IMR-90 (cell line): ENCODE results near the gene SCN8A.
"Not testable (repeated sequence)": the region's sequence is repeated elsewhere in the genome, so short reads cannot be mapped to it uniquely, and the experiment has no call there.

ENCODE experiments used
- BHLHE40 ChIP-seq: fragments of 150-350 bp; IDR thresholded peaks from 2 replicates; pipeline ENCODE4 v1.6.1; 2016; ENCODE audit warnings: mild to moderate bottlenecking, low read depth, low read length
- CEBPB ChIP-seq: IDR thresholded peaks from 2 replicates; pipeline ENCODE4 v1.6.1; 2012; ENCODE audit warnings: low read depth, low read length, improper control_type of control experiment
- MAFK ChIP-seq: IDR thresholded peaks from 2 replicates; pipeline ENCODE4 v1.6.1; 2012; ENCODE audit warnings: low read depth, low read length, improper control_type of control experiment
- MAZ ChIP-seq: IDR thresholded peaks from 2 replicates; pipeline ENCODE4 v1.6.1; 2012; ENCODE audit warnings: low read depth, mild to moderate bottlenecking, low read length, improper control_type of control experiment, moderate library complexity, borderline replicate concordance
- MXI1 ChIP-seq: IDR thresholded peaks from 2 replicates; pipeline ENCODE4 v1.6.1; 2012; ENCODE audit warnings: low read depth, mild to moderate bottlenecking, low read length, moderate library complexity, borderline replicate concordance
- POLR2A ChIP-seq: IDR thresholded peaks from 2 replicates; pipeline ENCODE4 v1.6.1; 2012; ENCODE audit warnings: mild to moderate bottlenecking, low read depth, low read length
- RAD21 ChIP-seq: IDR thresholded peaks from 2 replicates; pipeline ENCODE4 v1.6.1; 2012; ENCODE audit warnings: low read length, improper control_type of control experiment
- SMC3 ChIP-seq: fragments of 150-350 bp; IDR thresholded peaks from 2 replicates; pipeline ENCODE4 v1.6.1; 2016; ENCODE audit warnings: low read depth, mild to moderate bottlenecking, antibody characterized with exemption, low read length, moderate library complexity
- TF ChIP-seq, protein P1 (sequence below): conservative IDR thresholded peaks from 2 replicates; pipeline ENCODE4 v1.5.1; 2012; ENCODE audit warnings: mild to moderate bottlenecking, low read depth, low read length, improper control_type of control experiment

- TF ChIP-seq, protein P1, sequence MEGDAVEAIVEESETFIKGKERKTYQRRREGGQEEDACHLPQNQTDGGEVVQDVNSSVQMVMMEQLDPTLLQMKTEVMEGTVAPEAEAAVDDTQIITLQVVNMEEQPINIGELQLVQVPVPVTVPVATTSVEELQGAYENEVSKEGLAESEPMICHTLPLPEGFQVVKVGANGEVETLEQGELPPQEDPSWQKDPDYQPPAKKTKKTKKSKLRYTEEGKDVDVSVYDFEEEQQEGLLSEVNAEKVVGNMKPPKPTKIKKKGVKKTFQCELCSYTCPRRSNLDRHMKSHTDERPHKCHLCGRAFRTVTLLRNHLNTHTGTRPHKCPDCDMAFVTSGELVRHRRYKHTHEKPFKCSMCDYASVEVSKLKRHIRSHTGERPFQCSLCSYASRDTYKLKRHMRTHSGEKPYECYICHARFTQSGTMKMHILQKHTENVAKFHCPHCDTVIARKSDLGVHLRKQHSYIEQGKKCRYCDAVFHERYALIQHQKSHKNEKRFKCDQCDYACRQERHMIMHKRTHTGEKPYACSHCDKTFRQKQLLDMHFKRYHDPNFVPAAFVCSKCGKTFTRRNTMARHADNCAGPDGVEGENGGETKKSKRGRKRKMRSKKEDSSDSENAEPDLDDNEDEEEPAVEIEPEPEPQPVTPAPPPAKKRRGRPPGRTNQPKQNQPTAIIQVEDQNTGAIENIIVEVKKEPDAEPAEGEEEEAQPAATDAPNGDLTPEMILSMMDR: not testable (repeated sequence)
- TF ChIP-seq SMC3, MAZ, MAFK, POLR2A, MXI1, BHLHE40, CEBPB, RAD21: not testable (repeated sequence)
Observed at GRCh38 chr12:51607197-51607596, 16.2 kb downstream of the SCN8A start.
